ENCODE measurements around the gene CDC42SE2.
"Not testable (repeated sequence)": the region's sequence is repeated elsewhere in the genome, so short reads cannot be mapped to it uniquely, and the experiment has no call there.

Gene CDC42SE2

DNA sequence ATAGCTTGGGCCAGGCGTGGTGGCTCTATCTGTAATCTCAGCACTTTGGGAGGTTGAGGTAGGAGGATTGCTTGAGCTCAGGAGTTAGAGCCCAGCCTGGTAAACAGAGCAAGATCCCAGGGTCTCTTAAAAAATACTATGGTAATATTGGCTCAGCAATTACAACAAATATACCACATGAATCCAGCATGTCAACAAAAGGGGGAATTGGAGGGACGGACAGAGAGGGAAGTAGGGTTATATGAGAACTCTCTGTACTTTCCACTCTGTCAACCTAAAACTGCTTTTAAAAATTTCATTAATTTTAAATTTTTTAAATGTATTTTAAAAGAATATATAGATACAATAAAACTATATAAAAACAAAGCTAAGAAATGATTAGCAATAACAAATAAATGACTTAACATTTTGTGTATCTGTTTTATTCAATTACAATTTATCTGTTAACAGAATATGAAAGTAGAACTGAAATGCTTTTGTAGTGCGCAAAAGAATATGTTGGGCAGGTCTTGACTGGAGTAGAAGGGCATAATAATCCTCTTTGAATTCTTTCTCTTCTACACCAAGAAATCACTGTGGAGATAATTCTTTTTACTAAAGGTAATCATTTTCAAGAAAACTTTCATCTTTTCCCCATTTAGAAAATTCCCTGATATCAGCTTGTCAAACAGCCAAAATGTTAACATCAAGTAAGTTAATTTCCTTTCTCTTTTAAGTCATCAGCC, 12.9 kb upstream of the CDC42SE2 start:
- no peak for DNase-seq (ENCODE audit: low spot score)

DNA sequence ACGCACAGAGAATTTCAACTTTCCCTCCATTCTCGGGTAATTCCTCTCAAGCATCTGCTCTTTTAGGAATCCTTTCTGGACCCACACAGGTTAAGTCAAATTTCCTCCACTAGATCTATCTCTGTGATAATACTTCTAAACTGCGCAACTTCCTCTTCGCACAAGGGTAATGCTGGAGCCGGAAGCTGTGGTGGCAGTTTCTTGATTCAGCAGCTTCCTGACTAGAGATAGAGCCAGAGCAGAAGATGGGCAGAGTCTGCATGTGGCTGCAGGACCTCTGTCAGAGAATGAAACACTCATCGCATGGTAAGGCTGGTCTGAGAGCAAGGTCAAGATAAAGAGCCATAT, 11.1 kb upstream of the CDC42SE2 start:
- no peak for DNase-seq (ENCODE audit: low spot score)

DNA sequence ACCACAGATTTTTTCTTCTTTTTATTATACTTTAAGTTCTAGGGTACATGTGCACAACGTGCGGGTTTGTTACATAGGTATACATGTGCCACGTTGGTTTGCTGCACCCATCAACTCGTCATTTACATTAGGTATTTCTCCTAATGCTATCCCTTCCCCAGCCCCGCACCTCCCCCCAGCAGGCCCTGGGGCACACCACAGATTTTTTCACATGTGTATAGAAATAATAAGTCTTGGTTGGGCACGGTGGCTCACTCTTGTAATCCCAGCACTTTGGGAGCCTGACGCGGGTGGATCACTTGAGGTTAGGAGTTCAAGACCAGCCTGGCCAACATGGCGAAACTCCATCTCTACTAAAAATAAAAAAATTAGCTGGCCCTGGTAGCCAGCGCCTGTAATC, 9.8 kb upstream of the CDC42SE2 start:
- not testable (repeated sequence) for DNase-seq (ENCODE audit: low spot score)

DNA sequence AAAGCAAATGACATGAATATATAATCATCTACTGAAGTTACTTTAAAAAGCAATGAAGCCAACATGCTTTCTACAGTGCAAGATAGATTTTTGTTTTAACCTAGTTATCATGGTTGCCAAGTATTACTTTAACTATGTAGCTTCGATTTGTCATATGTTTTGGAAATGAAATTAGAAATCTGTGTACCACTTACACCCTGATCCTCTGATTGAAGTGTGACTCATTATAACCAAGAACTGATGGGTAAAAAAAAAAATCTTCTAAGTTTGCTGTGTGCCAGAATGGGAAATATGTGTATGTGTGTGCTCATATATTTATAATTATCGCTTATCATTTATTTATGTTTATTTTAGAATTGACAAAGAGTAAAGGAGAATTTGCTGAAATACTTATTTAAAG, 9.1 kb upstream of the CDC42SE2 start:
- no peak for DNase-seq (ENCODE audit: low spot score)

DNA sequence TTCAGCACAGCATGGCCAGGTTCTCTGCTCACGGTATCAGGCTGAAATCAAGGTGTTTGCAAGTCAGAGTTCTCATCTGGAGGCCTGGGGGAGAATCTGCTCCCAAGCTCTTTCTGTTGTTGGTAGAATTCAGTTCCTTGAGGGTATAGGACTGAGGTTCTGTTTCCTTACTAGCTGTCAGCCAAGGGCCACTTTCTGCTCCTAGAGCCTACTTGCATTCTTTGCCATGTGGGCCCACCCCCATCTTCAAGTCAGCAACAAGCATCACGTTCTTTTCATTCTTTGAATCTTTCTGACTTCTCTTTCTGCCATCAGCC, 7.4 kb upstream of the CDC42SE2 start:
- no peak for DNase-seq (ENCODE audit: low spot score)

DNA sequence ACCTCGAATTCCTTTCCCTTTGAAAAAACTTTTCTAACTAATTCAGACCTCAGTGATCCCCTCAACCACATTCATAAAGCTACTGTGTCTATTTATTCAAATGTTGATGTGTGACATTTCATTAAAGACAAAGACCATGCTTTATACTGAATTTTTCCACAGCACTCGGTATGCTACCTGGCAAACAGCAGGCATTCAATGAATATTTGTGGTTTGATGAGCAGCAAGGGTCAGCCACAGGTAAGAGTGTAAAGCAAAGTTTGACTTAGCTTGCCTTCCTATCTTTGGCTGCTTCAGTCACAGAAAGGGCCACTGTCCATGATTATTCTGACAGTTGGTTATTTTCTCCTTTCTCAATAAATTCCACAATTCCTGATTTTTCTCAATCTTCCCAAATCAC, 5.1 kb upstream of the CDC42SE2 start:
- peak; percentile 46 for DNase-seq (ENCODE audit: low spot score)

DNA sequence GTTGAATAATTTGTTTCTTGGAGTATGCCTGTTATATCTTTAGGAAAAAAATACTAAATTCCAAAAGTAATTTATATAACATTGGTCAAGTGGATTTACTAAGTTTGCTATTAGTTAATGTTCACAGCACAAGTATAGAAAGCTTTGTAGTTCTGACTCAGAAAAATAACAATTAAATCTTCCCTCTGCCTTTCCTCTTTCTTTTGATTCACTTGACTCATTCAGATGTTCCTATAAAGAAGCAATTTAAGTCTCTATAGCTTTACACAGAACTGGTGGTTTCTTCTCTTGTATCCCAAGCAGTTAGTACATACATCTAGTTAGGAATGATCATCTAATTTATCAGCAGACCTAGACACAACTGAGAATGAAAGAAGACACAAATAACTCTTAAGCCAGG, 4.5 kb upstream of the CDC42SE2 start:
- no peak for DNase-seq (ENCODE audit: low spot score)

DNA sequence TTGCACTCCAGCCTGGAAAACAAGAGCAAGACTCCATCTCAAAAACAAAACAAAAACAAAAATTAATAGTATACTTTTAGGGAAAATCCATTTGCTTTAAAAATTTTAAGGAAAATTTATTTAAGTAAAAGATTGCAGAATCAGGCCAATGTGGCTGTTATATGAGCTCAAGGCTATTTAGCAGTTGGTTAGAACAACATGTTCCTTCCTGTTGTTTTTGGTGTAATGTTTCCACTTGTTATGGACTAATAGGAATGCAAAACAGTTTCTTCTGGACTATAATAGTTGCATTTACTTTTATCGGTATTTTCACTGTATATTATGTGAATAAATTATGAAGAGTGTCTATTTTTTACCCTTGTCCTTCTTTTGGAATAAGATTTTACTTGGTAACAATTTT, 3.0 kb upstream of the CDC42SE2 start:
- DNase-seq (ENCODE audit: low spot score) = no peak

DNA sequence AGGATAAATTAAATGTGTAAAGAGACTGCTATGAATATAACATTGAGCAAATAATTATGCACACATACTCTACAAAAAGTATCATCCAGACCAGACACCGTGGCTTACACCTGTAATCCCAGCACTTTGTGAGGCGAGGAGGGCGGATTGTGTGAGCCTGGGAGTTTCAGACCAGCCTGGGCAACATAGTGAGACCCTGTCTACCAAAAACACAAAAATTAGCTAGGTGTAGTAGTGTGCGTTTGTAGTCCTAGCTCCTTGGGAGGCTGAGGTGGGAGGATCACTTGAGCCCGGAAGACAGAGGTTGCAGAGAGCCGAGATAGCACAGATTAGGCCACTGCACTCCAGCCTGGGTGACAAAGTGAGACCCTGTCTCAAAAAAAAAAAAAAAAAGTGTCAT, 2.4 kb upstream of the CDC42SE2 start:
- no peak for DNase-seq (ENCODE audit: low spot score)

DNA sequence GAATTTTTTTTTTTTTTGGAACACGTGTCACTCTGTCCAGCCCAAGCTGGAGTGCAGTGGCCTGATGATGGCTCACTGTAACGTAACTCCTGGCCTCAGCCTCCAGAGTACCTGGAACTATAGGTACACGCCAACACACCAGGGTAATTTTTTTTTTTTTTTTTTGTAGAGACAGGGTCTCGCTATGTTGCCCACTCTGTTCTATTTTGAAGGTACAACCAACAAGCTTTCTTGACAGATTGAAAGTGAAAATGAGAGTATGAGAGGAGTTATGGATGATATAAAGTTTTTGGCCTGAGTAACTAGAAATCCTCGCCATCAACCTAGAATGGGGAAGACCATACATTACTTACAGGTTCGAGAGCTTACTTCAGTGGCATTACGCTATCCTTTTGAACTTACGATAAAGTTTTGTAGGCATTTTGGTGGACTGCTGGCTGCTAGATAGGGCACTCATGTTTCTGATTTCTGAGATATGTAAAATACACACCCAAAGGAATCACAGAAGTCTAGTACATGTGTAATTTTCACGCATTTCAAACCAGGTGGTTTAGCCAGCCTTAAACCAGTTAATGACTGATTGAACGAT, 806 bp upstream of the CDC42SE2 start:
- DNase-seq (ENCODE audit: low spot score) = no peak

DNA sequence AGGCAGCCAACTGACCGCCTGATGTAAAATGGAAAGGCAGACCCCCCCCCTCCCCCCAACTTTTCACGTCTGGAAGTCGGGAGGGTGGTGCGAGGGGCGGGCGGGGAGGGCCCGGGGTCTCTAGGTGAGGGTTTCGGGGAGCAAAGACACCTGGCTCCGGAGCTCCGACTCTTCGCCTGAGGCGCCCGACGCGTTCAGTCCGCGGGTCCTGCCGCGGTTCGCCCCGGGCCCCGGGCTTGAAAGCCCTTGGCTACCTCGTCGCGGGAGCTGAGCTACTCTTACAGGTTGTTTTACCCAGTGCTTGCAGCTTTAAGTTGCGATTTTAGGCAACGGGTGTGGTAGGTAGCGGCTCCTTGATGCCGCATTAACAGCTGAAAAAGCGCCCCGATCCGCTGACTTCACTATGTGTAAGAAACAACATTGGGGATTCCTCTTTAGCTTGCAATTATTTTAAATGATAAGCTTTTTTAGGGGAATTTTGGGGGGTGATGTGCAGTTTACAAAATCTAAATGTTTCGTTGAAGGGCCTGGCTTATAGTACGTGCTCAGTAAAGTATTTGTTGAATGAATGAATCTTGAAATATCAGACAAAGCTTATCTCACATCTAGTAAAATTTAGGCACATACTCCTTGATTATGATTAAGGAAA, 722 bp downstream of the CDC42SE2 start:
- DNase-seq (ENCODE audit: low spot score) = no peak

DNA sequence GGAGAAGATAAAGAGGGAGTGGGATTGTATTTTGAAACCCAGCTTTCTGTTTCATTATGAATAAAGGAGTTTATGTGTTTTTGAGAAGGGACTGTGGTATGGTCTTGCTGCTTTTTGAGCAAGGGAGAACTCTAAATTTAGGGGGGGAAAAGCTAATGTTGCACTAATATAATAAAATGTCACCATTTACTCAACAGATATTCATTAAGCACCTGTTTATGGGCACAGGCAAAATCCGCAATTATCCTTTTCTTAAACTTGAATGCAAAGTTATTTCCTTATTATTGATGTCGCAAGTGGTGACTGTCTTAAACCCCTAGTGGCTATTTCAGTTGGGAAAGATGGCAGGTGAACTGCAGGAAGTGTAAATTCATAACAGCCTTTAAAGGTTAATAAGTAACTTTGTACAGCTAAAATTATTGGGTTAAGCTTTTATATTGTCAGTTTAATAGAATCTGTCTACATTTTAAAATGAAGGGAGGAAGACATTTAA, 1.5 kb downstream of the CDC42SE2 start:
- peak; percentile 88 for DNase-seq (ENCODE audit: low spot score)

DNA sequence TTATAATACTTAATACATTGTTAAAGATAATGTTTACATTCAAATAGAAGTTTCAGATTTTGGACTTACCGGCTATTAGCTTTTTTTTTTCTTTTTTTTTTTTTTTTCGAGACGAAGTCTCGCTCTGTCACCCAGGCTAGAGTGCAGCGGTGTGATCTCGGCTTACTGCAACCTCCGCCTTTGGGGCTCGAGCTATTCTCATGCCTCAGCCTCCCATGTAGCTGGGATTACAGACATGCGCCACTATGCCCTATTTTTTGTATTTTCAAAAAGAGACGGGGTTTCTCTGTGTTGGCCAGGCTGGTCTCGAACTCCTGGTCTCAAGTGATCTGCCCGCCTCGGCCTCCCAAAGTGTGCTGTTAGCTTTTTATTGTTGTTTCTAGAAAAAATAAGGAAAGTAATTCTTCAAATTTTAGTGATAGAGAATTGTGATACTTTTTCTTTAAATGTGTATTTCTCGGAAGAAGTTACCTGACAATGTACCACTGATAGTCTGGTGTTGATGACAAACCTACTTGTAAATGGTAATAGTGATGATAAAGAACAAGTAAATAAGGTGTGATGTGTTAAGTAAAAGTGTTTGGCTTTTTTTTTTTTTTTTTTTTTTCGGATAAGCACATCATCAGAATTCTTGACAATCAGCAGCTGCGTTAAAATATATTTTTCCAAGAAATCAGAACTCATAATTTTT, 2.7 kb downstream of the CDC42SE2 start:
- DNase-seq (ENCODE audit: low spot score) = no peak

DNA sequence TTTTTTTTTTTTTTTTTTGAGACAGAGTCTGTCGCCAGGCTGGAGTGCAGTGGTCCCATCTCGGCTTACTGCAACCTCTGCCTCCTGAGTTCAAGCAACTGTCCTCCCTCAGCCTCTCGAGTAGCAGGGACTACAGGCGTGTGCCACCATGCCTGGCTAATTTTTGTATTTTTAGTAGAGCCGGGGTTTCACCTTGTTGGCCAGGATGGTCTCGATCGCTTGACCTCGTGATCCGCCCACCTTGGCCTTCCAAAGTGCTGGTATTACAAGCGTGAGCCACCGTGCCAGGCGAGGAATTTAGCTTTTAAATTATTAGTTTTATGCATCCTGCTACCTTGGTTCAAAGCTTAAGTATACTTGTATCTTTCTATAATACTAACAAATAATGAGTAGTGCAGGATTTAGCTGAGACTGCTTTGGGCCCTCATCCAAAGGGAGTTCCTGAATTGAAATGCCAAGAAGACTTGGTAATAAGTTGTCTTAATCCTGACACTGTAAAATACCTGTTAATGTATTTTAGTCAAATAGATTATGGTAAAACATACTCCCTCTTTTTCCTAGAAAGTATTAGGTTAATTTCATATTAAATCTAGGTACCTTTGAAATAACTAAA, 5.0 kb downstream of the CDC42SE2 start:
- no peak for DNase-seq (ENCODE audit: low spot score)

DNA sequence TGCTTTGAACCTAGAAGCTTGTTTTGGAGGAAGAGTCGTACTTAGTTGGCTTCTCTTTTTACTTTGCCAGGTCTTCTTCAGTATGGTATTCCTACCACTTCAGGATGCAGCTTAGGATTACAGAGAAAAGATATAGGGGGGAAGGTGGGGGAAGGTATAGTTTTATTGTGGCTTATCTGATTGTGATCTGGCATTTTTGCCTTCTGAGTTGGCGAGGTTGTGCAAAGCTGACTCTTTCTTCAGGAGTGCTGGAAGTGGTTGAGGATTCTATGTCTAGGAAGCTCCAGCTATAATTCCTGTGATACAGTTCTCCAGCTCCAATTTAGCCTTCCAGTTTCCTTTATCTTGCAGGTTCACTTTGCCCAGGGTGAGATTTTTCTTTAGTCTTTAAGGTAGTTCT, 7.0 kb downstream of the CDC42SE2 start:
- peak; percentile 71 for DNase-seq (ENCODE audit: low spot score)

DNA sequence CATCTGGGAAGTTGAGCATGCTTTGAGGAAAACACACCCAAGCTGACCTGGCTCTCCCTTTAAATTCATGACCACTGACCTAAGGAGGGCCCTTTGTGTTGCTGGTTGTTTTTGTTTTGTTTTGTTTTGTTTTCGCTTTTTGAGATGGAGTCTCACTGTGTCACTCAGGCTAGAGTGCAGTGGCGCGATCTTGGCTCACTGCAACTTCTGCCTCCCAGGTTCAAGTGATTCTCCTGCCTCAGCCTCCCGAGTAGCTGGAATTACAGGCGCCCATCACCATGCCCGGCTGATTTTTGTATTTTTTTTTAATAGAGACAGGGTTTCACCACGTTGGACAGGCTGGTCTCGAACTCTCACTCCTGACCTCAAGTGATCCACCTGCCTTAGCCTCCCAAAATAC, 8.0 kb downstream of the CDC42SE2 start:
- not testable (repeated sequence) for DNase-seq (ENCODE audit: low spot score)

DNA sequence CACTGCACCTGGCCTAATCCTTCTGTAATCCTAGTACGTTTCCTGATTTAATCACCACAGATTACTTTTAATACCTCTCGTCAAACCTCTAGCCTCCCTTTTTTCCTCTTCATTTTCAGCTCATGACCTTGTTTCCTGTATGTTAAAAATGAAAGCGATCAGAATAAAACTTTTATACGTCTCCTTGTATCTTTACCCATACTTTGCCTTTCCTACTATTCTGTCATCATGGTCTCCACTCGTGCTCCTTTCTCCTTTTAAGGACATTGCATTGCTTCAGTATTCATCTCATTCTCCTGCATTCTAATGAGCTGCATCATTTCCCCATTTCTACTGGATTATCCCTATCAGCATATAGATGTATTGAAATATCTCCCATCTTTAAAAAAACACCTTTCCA, 8.5 kb downstream of the CDC42SE2 start:
- no peak for DNase-seq (ENCODE audit: low spot score)

DNA sequence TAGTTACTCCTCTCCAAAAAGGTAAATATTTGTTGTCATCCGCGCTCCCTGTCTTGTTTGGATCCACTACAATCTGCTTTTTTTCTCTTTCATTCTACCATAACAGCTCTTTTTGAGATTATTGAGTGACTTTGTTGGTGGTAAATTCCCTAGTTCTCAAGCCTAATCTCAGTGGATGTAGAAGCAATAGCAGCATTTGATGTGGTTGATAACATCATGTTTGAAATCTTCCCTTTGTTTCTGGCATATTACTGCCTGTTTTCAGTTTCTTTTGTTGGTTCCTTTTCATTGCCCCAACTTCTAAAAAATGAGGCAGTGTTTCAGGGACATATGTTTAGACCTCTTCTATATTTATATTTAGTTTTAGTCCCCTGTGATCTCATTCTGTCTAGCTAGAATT, 8.9 kb downstream of the CDC42SE2 start:
- DNase-seq (ENCODE audit: low spot score) = no peak

DNA sequence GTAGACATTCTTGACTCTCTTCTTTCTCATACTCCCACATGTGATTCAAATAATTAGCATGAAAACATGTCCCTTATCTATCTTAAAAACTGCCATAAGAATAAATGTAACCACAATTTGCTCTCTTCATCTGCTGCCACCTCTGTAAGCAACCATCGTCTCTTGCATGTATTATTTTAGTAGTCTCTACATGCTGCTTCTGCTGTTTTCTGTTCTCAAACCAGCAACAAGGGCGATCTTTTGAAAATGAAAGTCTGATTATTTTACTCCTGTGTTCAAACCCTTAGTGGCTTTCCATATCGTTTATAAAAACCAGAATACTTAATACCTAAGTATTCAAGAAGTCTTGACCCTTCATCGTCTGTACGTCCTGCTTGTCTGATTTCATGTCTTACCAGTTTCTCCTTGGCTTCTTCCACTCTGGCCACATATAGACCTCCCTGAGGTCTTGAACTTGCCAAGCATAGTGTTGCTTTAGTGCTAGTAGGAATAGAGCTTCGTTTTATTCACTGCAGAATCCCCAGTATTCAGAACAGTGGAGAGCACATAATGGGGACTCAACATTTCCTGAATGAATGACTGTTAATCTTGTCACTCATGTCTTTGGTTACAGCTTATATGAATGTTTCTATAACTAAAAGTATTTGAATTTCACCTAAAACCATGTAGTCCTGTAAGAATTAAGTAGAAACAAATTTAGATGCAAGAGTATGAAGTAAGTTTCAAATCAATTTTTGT, 10.6 kb downstream of the CDC42SE2 start:
- DNase-seq (ENCODE audit: low spot score) = no peak

DNA sequence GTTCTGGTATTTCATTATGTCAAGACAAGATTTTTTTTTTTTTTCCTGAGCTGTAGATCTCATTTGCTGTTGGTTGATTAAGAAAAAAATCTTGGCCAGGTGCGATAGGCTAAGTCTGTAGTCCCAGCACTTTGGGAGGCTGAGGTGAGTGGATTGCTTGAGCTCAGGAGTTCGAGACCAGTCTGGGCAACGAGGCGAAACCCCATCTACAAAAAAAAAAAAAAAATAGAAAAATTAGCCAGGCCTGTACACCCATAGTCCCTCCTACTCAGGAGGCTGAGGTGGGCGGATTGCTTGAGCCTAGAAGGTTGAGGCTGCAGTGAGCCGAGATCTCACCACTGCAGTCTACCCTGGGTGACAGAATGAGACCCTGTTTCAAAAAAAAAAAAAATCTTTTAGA, 12.2 kb downstream of the CDC42SE2 start:
- DNase-seq (ENCODE audit: low spot score) = no peak

DNA sequence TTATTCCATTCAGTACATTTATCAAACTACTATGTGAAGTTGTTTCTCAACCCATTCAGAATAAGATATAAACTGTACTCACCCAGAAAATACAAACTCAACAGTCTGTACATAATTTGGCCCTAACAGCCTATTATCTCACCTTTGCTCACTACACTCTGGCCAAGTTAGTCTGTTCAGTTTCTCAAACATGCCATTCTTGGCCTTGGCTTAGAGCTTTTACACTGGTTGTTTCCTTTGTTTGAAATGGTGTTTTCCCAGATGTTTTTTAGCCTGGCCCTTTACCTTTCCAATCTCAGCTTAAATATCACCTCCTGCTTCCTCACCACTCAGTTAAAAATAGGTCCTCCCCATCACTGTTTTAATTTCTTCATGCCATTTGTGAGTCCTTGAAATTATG, 13.6 kb downstream of the CDC42SE2 start:
- DNase-seq (ENCODE audit: low spot score) = no peak

Measured in LoVo (cell line).